ENCODE results near the gene GFER.

GFER gene

DNA sequence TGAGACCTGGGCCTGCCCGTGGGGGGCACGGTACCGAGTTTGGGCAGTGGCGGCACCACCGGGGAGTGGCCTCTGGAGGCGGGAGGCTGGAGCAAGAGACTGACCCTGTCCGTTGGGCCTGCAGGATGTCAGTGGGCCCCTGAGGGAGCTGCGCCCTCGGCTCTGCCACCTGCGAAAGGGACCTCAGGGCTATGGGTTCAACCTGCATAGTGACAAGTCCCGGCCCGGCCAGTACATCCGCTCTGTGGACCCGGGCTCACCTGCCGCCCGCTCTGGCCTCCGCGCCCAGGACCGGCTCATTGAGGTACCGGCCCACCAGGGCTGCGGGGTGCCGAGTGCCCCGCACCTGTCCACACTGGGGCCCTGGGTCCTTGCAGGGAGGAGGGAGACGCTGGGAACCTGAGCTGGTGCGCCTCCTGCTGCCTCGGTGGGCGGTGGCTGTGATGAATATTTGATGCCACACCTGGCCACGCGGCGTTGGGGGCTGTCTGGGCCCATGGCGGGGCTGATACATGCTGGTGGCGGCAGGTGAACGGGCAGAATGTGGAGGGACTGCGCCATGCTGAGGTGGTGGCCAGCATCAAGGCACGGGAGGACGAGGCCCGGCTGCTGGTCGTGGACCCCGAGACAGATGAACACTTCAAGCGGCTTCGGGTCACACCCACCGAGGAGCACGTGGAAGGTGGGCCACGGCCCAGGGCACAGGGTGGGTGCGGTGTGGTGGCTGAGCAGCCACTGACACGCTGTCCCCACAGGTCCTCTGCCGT lies 52.4 kb downstream of the GFER start:
- no peaks in the 10 kb centered on the region for H3K36me3 Mint-ChIP-seq (ENCODE audit: low read depth)
- H3K9me3 Mint-ChIP-seq = no peaks in the 10 kb centered on the region
- H3K4me3 Mint-ChIP-seq = no peak overlapping the region
- no peaks in the 10 kb centered on the region for H3K4me1 Mint-ChIP-seq (ENCODE audit: low read depth)
- no peaks in the 10 kb centered on the region for H3K27me3 Mint-ChIP-seq
- DNase-seq = no peak
- no peak overlapping the region for H3K27ac Mint-ChIP-seq

DNA sequence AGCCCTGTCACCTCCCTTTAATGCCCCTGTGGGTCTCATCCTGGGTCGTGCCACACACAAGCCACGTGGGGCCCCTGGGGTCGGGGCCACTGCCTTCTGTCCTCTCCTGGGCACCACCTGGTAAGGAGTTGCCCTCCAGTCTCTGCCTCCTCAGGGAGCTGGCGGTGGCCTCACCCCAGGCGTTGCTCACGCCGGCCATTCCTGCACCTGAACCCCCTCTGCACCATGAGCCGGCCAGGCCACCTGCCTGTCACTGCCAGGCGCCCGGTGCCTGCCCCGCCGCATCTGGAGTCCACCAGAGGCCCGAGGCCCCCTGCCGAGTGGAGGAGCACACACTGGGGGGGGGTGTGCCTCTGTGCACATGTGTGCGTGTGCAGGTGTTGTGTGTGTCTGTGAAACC lies 53.1 kb downstream of the GFER start:
- Mint-ChIP-seq H3K9me3 (no peaks in the 10 kb centered on the region), H3K36me3 (ENCODE audit: low read depth) (no peaks in the 10 kb centered on the region), H3K4me3 (no peak overlapping the region), H3K27ac (no peak overlapping the region), H3K4me1 (ENCODE audit: low read depth) (no peaks in the 10 kb centered on the region), H3K27me3 (no peaks in the 10 kb centered on the region)
- no peak for DNase-seq

Measured in activated T-cell treated with anti-CD3 and anti-CD28 coated beads, Interleukin-2, amount 50 U/mL, for 24 hours (primary cell).